Measurements from ENCODE around the gene FHIT.

GRCh38 chr3:59812237-59813147 lies 1438.8 kb downstream of the FHIT start:
- TF ChIP-seq CTCF (IDR thresholded peaks at IDR 0.05; ENCODE audit: low read depth, low read length), result no peak
- TF ChIP-seq EZH2phosphoT487 (IDR thresholded peaks at IDR 0.05; ENCODE audit: low read depth), result no peak
